ENCODE data around the gene C14orf132.

The C14orf132 gene

DNA sequence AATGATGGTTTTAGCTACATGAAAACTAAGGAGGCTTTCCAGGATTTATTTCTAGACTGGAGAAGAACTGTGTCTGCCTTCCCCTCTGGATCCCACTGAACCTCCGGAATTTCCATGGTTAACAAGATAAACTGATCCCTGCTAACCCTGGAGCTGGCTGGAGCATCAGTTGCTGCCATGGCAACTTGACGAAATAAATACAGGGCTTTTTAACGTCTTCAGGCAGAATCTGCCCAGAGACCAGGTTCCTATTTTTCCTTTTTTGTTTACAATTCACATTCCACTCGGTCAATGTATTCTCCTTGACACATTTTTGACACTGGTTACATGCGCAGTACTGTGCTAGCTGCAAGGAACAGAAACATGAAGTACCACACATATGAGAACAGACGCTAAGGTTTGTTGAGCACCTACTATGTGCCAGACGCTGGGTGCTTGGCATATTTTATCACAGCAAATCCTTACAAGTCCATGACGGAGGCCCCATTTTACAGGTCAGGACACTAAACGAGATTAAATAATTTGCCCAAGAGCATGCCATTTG, 1.7 kb downstream of the C14orf132 start:
- no peak for DNase-seq

DNA sequence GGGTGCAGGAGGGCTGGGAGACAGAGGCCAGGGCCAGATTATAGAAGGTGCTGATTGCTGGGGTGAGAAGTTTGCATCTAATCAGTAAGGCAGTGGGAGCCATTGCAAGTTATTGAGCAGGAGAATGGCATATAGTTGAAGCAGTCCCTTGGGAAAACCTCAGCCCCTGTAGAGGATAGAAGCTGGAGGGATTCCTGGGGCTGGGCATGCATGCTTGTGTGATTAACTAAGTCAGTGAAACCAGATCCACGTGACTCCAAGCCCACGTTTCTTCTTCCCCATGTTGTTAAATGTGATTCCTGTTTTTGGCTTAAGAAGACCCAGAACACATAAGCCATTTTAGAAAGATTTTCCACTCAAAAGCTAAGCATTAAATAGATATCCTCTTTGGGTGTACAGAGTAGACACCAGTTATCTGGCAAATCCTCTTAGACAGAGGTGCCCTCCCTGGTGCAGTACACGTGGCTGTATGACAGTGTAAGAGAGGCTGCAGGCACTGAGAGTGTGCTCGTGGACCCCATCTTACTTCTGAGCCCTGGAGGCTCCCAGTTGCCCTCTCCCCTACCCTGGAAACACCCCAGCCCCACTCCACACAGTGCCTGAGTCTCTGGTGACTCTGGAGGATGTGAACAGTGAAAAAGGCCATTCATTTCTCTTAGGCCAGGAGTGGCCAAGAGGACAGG, 3.2 kb downstream of the C14orf132 start:
- DNase-seq, result no peak

DNA sequence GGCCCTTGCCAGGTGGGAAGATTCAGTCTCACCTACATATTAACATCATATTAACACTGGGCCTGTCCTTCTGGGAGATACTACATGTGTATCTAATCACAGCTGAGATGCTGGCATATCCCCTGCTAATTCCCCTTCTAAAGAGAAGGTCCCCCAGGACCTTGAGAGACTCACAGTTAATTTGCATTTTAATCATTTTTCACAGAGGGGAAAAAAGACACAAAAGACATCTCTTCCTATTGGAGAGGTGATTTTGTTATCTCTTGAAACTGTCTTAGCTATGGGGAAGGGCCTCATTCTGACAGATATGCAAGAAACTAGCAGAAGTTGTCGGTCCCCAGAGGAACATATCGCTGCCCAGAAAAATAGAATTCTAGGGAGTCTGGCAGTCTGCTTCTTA, 7.5 kb downstream of the C14orf132 start:
- no peak for DNase-seq

DNA sequence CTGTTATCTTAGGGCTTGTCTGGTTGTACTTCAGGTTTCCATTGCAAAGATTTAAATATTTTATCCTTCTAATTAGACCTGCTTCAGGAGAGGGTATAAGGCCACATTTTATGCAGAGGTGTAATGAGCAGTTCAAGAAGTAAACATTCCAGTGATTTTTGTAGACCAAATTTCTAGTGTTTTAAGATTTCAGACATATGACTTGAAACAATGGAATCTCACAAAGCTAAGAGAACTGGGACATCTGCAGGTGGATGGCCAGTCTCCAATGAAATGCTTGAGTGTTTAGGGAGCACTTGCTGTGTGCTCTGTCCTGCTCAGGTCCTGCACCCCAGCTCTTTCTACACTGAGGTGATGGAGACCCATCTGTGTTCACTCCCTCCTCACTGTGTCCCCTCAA, 7.9 kb downstream of the C14orf132 start:
- no peak for DNase-seq

DNA sequence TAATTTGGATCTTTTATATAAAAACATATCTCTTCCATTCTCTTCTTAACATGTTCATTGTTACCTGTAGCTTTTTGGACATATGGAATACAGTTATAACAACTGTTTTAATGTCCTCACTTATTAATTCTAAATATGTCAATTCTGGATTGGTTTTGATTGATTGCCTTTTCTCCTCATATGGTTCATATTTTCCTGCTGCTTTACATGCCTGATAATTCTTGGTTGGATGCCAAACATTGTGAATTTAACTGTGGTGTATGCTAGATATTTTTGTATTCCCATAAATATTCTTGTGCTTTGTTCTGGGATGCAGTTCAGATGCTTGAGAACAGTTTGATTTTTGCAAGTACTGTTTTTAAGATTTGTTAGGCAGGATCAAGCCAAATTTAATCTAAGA, 10.8 kb downstream of the C14orf132 start:
- DNase-seq, result no peak

DNA sequence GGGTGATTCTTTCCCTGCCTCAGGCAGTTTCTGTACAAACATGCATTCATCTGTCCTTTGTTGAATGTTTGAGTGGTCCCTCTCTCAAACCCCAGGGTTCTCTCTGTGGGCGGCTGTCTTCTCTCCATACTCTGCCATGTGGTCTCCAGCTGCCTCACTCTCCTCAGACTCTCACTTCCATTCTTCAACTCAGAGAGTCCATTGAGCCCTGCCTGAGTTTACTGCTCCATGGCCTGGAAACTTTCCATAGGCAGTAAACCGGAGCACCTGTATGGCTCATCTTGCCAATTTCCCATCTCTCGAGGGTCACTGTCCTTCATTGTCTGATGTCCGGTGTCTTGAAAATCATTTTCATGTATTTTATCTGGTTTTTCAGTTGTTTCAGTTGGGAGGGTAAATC, 11.3 kb downstream of the C14orf132 start:
- no peak for DNase-seq

DNA sequence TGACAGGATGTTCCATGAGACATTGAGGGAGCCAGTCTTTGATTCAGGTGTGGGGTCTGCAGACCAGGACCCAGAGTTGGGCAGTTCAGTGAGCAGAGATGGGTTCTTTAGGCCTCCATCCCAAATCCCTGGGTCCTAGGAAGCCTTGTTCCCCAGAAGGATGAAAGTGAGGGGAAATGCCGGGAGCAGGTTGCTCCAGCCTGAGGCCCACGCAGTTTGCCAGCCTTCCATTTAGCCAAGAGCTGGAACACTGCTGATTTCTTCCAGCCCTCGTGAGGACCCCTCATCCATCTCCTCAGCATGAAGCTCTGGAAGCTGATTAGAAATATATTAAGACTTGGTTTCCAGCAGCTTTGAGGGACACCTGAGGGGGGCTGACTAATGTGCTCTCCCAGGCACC, 12.1 kb downstream of the C14orf132 start:
- DNase-seq, result no peak

DNA sequence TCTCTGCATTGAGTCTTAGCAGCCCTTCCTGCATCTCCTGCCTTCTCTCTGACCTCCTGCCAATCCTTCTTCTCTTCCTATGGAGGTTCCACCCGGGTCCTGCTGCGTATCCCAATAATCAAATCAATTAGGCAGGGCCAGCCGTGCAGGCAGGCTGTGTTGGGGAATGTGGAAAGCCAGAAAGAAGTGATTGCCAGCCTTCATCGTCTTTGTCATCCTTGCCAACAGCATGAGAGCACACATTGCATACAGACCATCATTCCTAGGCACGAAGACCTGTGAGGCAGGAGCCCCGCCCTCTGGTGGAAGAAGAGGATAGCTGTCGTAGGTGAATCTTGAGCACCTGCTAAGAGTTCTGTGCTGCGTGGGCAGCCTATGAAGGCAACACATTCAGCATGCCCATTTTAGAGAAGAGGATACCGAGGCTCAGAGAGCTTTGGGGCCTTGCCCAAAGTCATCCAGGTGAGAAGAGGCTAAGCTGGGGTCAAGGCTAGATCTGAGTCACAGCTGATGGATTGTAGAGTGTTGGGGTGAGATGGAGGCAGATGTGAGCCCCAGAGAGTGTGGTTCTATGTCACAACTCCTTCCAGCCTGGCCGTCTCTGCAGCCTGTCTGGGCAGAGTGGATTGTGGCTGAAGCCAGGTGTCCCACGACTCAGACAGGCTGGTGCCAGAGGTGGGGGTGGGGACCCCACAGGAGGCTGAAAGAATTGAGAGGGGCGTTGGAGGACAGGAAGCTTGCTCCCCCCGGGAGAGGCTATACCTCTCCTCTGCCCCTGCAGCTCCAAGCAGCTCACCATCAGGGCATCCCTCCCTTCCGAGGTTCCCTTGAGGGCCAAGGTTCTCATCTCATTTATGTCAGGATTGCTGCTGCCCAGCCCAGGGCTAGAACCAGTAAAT, 12.7 kb downstream of the C14orf132 start:
- DNase-seq, result peak in 1 of 2 experiments; percentile 67

DNA sequence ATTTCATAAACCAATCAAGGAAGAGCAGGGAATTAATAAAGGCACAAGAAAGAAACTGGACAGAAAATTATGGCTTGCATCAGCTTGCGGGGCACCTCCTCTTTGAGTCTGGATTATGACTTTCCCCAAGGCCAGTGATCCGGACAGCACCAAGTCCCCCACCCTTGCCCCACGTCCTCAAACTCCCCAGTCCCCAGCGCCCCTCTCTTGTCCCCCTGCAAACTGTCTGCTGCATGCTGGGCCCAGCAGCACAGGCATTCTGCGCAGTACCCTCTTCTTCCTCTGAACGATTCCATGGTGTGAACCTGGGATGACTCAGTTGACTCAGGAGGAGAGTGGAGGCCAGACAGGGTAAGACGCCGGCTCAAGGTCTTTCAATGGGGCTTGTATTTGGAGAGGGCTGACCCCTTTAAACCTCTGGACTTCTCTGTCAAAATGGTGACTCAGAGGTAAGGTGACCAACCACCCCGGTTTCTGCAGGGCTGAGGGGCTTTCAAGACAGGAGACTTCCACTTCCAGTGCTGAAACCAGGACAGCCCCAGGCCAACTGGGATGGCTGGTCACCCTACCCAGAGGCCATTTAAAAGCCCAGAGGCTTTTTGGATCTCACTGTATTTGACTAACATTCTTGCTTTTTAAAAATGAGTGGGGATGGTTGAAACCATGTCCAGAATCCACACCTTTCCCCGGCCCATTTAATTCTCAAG, 13.5 kb downstream of the C14orf132 start:
- no peak for DNase-seq

DNA sequence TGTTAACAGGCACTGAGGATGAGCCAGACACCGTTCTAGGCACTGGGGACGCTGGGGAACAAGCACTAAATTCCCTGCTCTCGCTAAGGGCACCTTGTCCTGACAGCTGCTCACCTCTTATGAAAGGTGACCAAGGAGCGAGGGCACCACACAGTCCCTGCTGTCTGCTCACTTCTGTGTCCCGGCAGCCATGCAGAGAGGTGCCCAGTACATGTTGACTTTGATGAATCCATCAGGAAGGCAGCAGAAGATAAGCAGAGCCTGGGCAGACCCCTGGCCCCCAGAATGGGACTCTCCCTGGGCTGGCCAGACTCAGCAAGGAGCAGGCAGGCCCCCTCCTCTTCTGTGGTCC, 14.1 kb downstream of the C14orf132 start:
- DNase-seq, result no peak

DNA sequence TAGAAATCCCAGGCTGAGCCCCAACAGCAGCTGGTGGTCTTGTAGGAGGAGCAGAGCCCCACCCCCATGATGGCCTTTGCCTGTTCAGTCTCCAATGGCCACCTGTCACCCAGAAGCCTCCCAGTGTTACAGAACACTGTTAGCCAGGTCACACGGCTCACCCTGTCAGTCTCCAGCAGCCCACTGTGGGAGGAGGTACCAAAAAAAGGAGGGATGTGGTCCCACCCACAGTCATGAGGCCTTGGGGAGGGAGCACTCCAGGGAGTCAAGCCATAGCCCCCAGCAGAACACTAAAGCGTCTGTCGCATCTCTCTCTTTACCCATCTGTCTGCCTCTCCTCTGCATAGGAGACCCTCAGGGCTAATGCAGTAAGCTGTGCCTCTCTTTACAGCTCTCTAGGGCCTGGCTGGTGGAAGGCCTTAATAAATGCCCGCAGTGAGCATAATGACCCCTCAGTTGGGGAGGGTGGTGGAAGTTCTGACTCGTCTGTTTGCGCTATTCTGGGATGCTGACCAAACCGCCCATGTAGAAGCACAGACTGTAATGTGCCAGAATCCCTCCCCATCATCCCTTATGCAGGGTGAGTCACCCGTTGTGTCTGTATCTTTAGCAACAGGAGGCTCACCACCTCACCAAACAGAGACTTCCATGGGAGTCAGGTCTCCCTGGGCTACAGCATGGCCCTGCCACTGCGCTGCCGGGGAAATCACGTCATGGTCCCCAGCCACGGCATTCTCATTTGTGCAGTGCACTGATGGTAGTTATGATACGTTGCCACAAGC, 14.6 kb downstream of the C14orf132 start:
- no peak for DNase-seq

DNA sequence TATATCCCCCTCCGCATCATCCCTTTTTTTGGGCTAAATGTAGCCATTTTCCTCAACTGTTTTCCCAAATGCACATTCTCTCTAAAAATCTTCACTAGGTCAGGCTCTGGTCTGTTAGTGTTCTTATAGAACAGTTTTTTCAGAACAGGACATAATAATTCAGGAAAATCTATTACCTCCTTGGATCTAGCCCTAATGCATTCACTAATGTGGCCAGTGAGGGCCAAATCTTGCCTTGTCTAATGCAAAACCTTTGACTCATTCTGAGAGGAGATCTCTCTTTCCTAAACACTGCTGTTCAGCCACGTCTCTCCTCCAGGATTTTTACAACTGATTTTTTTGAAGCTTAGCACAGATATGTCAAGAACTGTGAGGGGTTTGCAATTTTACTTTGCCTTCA, 15.5 kb downstream of the C14orf132 start:
- DNase-seq, result no peak

DNA sequence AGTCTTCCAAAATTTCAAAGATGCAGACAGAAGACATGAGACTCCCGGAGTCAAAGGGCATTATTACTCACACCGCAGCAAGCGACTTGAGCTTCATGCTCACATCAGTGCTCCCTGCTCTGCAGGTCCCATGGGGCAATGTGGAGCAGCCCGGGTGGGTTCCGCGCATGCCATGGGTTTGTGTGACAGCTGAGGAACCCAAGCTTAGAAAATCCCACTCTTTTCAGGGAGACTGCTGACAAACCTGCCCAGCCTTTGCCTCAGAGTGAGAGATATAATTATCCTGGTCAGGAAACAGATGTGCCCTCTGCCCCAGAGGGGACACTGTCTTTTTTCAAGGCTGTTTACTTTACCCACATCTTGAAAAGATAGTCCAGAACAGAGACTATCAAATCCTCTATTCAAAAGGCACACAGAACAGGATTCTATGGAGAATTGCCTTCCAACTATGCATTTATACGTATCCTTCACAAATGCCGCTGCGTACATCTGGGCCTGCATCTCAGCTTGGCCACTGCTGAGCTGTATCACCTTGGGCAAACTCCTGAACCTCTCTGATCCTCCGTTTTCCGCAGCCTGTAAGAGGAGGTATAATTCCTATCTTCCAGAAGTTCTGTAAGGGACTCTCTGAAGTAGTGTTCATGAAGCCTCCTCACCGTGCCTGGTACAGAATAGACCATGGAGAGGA, 16.0 kb downstream of the C14orf132 start:
- no peak for DNase-seq

DNA sequence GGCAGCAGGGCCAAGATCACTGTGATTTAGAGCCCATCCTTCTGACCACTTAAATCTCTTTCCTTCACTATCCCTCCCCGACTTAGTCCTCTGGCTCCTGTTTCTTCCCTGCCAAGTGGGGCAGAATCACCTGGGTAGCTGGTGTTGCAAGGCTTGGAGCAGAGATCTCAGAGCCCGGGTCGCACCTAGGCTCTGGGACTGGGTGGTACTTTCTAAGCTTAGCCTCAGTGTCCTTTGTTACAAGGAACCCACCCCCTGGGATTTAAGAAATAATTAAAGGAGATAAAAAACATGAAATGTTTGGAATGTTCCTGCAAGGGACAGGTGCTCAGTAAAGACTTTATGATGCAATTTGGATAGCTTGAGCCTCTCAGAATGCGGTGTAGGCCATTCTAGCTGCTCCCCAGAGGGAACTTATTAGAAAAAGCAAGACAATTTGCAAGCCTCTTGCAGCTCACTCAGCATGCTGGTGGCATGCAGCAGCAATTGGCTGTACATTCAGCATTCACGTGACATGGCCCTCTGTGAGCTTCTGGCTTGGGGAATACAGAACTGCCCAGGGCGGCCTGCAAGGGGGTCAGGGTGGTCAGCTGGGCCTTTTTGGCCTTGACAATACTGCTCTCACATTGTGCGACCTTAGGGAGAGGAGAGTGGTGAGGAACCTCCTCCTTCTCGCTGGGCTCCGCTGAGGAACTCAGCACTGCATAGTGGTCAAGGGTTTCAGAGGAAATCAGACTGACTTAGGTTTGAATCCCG, 16.8 kb downstream of the C14orf132 start:
- DNase-seq, result no peak

DNA sequence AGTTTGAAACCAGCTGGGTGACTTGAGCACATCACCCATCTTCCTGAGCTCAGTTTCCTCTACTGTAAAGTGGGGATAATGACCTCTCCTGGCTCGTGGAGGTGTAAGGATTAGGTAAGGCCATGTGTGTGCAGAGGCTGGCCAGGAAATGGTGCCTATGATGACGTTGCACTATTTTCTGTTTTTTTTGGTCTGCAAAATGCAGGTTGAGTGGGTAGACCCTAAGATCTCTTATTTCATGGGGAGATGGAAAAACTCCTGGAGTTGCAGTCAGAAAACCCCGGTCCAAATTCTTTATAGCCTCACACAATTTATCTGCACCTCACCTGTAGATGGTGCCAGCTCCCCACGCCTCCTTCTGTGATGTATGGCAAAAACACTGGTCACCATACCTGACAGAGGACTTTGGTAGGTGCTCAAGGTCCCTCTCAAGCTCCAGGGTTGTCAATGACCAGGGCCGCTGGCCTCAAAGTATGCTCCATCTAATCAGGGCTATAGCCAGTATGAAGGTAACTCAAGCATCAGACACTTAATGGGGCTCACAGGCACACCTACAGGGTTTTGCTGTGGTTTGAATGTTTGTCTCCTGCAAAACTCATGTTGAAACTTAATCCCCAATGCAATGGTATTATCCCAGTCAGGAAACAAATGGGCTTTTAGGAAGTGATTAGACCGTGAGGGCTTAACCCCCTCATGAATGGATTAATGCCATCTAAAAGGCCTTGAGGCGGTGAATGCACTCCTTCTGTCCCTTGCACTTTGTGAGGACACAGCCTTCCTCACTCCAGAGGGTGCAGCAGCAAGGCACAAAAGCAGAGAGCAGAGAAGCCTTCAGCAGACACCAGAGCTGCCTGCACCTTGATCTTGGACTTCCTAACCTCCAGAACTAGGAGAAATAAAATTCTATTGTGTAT, 17.6 kb downstream of the C14orf132 start:
- peak; percentile 4 to 40 for DNase-seq

DNA sequence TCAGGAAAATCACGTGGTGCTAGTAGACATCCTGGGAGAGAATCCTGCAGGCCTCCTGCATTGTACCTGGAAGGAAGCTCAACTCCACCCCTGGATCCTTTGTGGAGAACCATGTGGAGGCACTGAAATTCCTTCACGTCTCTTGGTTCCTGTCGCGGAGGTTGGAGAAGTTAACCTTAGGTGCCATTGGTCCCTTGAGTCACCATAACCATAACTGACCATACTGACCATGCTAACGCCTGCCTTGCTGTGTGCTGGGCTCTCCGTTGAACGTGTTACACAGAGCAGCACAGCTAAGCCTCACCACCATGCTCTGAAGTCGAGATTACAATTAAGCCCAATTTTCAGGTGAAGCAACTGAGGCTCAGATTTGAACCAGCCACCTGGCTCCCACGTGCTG, 18.6 kb downstream of the C14orf132 start:
- no peak for DNase-seq

DNA sequence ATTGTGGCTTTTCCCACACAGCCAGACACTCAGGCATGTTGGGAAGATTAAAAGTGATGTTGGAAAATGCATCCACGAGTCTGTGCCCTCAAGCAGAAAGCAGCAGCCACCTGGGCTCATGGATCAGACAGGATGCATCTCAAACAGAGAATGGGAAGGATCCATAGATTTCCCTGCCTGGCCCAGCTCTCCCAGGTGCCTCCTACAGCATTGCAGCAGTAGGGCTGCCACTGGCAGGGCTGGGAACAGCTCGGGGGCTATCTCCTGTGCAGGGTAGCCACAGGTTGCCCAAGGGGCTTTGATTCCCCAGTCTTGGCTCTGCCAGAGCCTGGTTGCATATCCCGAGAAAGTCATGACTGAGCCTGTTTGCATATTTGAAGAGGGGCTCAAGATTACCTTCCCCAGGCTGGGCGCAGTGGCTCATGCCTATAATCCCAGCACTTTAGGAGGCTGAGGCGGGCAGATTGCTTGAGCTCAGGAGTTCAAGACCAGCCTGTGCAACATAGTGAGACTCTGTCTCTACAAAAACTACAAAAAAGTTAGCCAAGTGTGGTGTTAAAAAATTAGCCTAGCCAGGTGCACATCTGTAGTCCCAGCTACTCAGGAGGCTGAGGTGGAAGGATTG, 19.5 kb downstream of the C14orf132 start:
- no peak for DNase-seq

DNA sequence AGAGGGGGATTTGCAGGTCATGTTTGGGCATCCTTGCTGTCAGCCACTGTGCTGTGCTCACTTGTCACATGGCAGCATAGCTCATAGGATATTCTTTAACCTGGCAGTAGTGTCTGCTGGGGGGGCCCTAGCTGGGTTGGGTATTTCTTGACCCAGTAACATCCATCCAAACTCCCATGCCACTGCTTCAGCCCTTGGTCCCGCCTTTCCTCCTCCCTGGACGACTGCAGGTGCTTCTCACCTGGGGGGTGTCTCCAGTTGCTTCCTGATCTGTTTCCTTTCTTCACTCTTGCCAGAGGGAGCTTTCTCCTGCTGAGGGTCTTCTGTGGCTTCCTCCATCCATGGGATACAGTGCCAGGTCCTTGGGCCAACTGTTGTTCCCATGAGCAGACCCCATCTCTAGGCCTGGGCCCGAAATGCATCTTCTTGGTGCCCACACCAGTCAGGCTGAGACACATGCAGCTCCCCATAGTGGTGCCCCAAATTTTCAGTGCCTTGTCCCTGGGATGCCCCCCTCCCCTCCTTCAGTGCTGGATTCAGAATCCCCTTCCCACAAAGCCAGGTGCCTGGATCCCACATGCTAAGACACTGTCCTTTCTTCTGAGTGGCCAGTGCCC, 20.5 kb downstream of the C14orf132 start:
- no peak for DNase-seq
